Gastrocnemius medialis (tissue), 4 donors: ENCODE results near the gene ANTKMT. TPM values are rescaled to one million over a fixed set of nuclear protein-coding genes. Genes with fewer than 3 reads are reported as not detected.

Source experiments
- ATAC-seq, 2 donors: fragments of 150-250 bp; one replicate each; pipeline ENCODE4 v1.9.1; 2016
- DNase-seq, 2 donors: peaks; one replicate each; pipeline ENCODE4 v3.0.0-alpha.2; 2019
- H3K27ac ChIP-seq, 4 donors: fragments of 200-600 bp; sonication (generic); 1 replicate in 1 of 4; 2 replicates in 3 of 4; pipeline ENCODE4 v1.5.1; 2016 to 2018; ENCODE audit warnings: mild to moderate bottlenecking in 2 of 4, moderate library complexity in 1 of 4
- H3K27me3 ChIP-seq, 3 donors: fragments of 200-600 bp; sonication (generic) in 2 of 3; 1 replicate in 1 of 3; 2 replicates in 2 of 3; pipeline versions ENCODE4 v1.5.1 to v1.6.0; 2016 to 2019; ENCODE audit warnings: mild to moderate bottlenecking in 1 of 3, moderate library complexity in 1 of 3
- H3K36me3 ChIP-seq, 2 donors: fragments of 200-600 bp; sonication (generic) in 1 of 2; one replicate each; pipeline ENCODE4 v1.5.1; 2017 to 2018
- H3K4me1 ChIP-seq, 2 donors: fragments of 200-600 bp; sonication (generic) in 1 of 2; one replicate each; pipeline ENCODE4 v1.5.1; 2016 to 2017; ENCODE audit warnings: mild to moderate bottlenecking in 2 of 2
- H3K4me3 ChIP-seq, 4 donors: fragments of 200-600 bp; sonication (generic) in 3 of 4; 1 replicate in 1 of 4; 2 replicates in 3 of 4; pipeline ENCODE4 v1.5.1; 2016 to 2019; ENCODE audit warnings: mild to moderate bottlenecking in 2 of 4
- H3K9me3 ChIP-seq, 3 donors: fragments of 200-600 bp; sonication (generic) in 2 of 3; 1 replicate in 1 of 3; 2 replicates in 2 of 3; pipeline ENCODE4 v1.5.1; 2016 to 2019
- POLR2A ChIP-seq, 2 donors: fragments of 450-650 bp; IDR thresholded peaks; one replicate each; pipeline ENCODE4 v1.6.1; 2017; ENCODE audit warnings: antibody characterized with exemption in 2 of 2, mild to moderate bottlenecking in 2 of 2, moderate library complexity in 2 of 2
- in situ Hi-C, 4 donors: fragments of 200-750 bp; cut with MboI; loops; one replicate each; pipeline versions ENCODE4 v1.15.0 to v1.8.0; 2017; ENCODE audit warnings: low sequenced_read_pairs in 4 of 4
- intact Hi-C: fragments of 100-400 bp; cut with DNase I; formaldehyde crosslinking; loops from one replicate; pipeline ENCODE4 v1.15.1; 2023; ENCODE audit warnings: low total_unique reads
- total RNA-seq, 4 donors: library from RNA; depleted of rRNA; stranded (reverse); fragments of >200 nt; gene quantifications; one replicate each; pipeline versions ENCODE4 v1.1.0 to v1.2.3, GENCODE V29; 2016
- TF ChIP-seq, protein P1 (sequence below), 5 experiments: fragments of 450-650 bp in 3 of 5; fragments of 200-600 bp in 2 of 5; sonication (generic) in 2 of 5; IDR thresholded peaks in 4 of 5; conservative IDR thresholded peaks in 1 of 5; 1 replicate in 4 of 5; 2 replicates in 1 of 5; pipeline ENCODE4 v1.5.1; 2016 to 2019; ENCODE audit warnings: antibody characterized with exemption in 5 of 5, mild to moderate bottlenecking in 3 of 5, moderate library complexity in 3 of 5

Gene ANTKMT
- total RNA-seq, 4 donors from 2014 or later, result 20.9 to 84.0 (median 38.7) TPM

DNA sequence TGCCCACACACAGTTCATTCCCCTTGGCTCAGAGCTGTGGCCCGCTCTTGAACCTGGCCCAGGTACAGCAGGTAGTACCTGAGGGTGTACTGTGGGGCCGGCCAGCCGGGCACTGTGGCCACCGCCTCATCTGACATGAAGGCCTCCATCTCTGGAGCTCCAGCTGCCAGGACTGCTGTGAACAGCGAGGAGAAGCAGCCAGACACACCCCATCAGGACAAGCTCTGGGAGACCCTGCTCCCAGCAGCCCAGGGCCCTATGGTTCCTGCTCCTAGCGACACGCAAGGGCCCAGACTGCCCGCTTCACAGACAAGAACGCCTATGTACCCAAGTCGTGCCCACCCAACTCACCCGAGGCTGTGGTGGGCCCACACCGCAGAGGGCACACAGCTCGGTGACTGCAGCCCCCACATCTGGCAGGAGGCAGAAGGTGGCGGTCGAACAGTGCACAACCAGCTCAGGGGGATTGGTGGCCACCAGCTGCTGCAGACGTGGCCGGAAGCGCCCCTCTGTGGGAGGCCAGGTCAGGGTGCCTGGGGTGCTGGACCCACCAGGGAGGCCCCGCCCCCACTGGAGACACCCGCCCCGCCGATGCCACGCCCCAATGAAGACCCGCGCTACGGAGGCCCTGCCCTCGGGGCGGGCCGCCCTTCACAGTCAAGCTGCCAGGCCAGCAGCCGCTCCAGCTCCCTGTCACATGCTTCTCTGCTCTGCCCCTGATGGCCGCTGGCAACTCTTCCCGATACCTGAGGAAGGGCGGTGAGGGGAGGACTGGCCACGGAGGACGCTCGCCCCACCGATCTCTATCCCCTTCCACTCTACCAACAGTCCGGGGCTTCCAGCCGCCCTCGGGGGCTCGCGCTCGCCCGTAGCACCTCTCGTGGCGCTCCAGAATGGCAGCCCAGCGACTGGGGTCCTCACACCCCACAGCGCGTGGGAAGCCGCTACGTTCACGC is 41.8 kb upstream of the ANTKMT start:
- Histone ChIP-seq H3K9me3 (no peaks in the 10 kb centered on the region), H3K27ac (peak overlapping the region; percentile 89 to 100 (median 98)), H3K4me1 (peaks cover 24 to 40% of the 10 kb centered on the region in 2 donors), H3K27me3 (no peaks in the 10 kb centered on the region), H3K4me3 (peak overlapping the region; percentile 51 to 82 (median 70)), H3K36me3 (peaks cover 0 to 21% of the 10 kb centered on the region in 2 donors)
- intact Hi-C loops, result no loop called here
- in situ Hi-C loops, result no loop called here
- peak; percentile 14 to 21 for ATAC-seq
- TF ChIP-seq, protein P1, sequence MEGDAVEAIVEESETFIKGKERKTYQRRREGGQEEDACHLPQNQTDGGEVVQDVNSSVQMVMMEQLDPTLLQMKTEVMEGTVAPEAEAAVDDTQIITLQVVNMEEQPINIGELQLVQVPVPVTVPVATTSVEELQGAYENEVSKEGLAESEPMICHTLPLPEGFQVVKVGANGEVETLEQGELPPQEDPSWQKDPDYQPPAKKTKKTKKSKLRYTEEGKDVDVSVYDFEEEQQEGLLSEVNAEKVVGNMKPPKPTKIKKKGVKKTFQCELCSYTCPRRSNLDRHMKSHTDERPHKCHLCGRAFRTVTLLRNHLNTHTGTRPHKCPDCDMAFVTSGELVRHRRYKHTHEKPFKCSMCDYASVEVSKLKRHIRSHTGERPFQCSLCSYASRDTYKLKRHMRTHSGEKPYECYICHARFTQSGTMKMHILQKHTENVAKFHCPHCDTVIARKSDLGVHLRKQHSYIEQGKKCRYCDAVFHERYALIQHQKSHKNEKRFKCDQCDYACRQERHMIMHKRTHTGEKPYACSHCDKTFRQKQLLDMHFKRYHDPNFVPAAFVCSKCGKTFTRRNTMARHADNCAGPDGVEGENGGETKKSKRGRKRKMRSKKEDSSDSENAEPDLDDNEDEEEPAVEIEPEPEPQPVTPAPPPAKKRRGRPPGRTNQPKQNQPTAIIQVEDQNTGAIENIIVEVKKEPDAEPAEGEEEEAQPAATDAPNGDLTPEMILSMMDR (IDR thresholded peaks at IDR 0.05 in 4 of 5, conservative IDR thresholded peaks at IDR 0.05 in 1 of 5), result no peak
- TF ChIP-seq POLR2A (IDR thresholded peaks at IDR 0.05), result no peak
- peak; percentile 34 to 66 for DNase-seq

DNA sequence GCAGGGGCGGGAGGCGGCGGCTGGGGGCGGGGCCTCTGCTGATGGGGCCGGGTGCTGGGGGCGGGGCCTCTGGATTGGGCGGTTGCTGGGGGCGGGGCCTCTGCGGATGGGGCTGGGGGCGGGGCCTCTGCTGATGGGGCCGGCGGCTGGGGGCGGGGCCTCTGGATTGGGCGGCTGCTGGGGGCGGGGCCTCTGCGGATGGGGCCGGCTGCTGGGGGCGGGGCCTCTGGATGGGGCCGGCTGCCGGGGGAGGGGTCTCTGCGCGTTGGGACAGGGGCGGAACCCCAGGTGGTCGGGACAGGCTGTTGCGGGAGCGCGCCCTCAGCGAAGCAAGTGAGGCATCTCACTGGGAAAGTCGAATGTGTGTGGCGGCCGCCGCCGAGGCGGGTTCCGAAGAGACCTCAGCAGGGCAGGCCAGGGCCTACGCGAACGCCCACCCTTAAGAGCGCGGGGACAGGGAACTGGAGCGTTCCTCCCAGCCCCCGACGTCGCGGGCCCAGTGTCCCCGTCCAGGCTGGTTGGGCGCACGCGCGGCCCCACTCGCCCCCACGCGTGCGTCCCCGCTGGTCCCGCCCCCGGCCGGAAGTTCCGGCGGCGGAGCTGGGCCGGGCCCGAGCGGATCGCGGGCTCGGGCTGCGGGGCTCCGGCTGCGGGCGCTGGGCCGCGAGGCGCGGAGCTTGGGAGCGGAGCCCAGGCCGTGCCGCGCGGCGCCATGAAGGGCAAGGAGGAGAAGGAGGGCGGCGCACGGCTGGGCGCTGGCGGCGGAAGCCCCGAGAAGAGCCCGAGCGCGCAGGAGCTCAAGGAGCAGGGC is 40.9 kb upstream of the ANTKMT start, which contains the start of gene STUB1:
Gene STUB1, plus strand, starts transcription at position 597 of the 811 bp plus-strand sequence. Its CDS starts 116 bp downstream, at position 713.
- DNase-seq, result peak; percentile 80 to 84
- peak; percentile 67 to 74 for ATAC-seq
- H3K9me3 ChIP-seq, result no peaks in the 10 kb centered on the region
- TF ChIP-seq POLR2A (IDR thresholded peaks at IDR 0.05), result peak; percentile 87 to 91
- TF ChIP-seq, protein P1 (IDR thresholded peaks at IDR 0.05 in 4 of 5, conservative IDR thresholded peaks at IDR 0.05 in 1 of 5), result peak in 1 of 5 experiments; percentile 17
- peak within 1 kb of the TSS; percentile 89 to 100 (median 98) for H3K27ac ChIP-seq
- peaks cover 0 to 21% of the 10 kb centered on the region in 2 donors for H3K36me3 ChIP-seq
- peaks cover 26 to 47% of the 10 kb centered on the region in 2 donors for H3K4me1 ChIP-seq
- H3K4me3 ChIP-seq, result peak within 1 kb of the TSS; percentile 65 to 88 (median 79)
- no peaks in the 10 kb centered on the region for H3K27me3 ChIP-seq
- in situ Hi-C loops (no loop called here), intact Hi-C loops (loop anchor here (10.0 kb wide), 1 partner anchor 625 kb away; the partner anchor contains the start of gene UBE2I)

DNA sequence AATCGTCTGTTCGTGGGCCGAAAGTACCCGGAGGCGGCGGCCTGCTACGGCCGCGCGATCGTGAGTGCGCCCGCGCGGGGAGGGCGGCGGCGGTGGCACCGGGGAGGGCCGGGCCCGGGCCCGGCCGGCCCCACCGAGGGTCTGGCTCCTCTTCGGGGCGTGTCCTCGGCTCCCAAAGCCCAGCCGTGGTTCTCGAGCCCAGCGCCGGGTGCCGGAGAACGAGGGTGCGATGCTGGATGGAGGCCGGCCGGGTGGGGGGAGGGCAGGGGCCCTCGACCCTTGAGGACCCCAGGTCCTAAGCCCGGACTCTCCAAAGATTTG is 40.4 kb upstream of the ANTKMT start:
- H3K27ac ChIP-seq, result peak overlapping the region; percentile 89 to 100 (median 98)
- peak in 1 of 2 donors; percentile 12 for DNase-seq
- peaks cover 0 to 26% of the 10 kb centered on the region in 2 donors for H3K36me3 ChIP-seq
- TF ChIP-seq, protein P1 (IDR thresholded peaks at IDR 0.05 in 4 of 5, conservative IDR thresholded peaks at IDR 0.05 in 1 of 5), result no peak
- peak in 1 of 2 donors; percentile 3 for TF ChIP-seq POLR2A (IDR thresholded peaks at IDR 0.05)
- ATAC-seq, result peak; percentile 4
- intact Hi-C loops, result loop anchor here (10.0 kb wide), 1 partner anchor 624 kb away; the partner anchor contains the start of gene UBE2I
- peak overlapping the region; percentile 65 to 88 (median 79) for H3K4me3 ChIP-seq
- in situ Hi-C loops, result no loop called here
- no peaks in the 10 kb centered on the region for H3K9me3 ChIP-seq
- H3K27me3 ChIP-seq, result no peaks in the 10 kb centered on the region
- H3K4me1 ChIP-seq, result peaks cover 27 to 49% of the 10 kb centered on the region in 2 donors

DNA sequence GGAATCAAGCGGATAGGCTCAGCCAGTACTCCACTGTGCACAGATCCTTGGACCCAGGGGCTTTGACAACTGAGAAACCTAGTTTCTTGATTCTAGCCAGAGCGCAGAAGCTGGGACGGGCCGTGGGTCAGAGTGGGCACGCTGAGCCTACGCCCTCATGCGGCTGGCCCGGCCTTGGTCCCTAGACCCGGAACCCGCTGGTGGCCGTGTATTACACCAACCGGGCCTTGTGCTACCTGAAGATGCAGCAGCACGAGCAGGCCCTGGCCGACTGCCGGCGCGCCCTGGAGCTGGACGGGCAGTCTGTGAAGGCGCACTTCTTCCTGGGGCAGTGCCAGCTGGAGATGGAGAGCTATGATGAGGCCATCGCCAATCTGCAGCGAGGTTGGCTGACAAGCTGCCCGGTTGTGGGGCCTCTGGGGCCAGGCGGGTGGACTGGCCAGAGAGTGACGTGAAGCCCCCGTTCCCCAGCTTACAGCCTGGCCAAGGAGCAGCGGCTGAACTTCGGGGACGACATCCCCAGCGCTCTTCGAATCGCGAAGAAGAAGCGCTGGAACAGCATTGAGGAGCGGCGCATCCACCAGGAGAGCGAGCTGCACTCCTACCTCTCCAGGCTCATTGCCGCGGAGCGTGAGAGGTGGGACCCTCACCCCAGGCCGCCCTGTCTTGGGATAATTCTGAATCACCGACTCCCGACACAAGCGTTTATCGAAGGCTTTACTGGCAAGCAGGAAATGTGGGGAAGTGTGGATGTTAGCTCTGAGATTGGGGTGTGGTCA is 39.8 kb upstream of the ANTKMT start:
- ATAC-seq, result peak in 1 of 2 donors; percentile 7
- DNase-seq, result peak; percentile 48 to 79
- Histone ChIP-seq H3K9me3 (no peaks in the 10 kb centered on the region), H3K4me1 (peaks cover 27 to 49% of the 10 kb centered on the region in 2 donors), H3K27me3 (no peaks in the 10 kb centered on the region), H3K36me3 (peaks cover 0 to 26% of the 10 kb centered on the region in 2 donors), H3K4me3 (peak overlapping the region; percentile 65 to 88 (median 79)), H3K27ac (peak overlapping the region; percentile 89 to 100 (median 98))
- TF ChIP-seq, protein P1 (IDR thresholded peaks at IDR 0.05 in 4 of 5, conservative IDR thresholded peaks at IDR 0.05 in 1 of 5), result no peak
- TF ChIP-seq POLR2A (IDR thresholded peaks at IDR 0.05), result no peak
- intact Hi-C loops (loop anchor here (10.0 kb wide), 1 partner anchor 624 kb away; the partner anchor contains the start of gene UBE2I), in situ Hi-C loops (no loop called here)
